Stomach (tissue), 9 donors: ENCODE data around the gene SKI. TPM values are rescaled to one million over a fixed set of nuclear protein-coding genes. Genes with fewer than 3 reads are reported as not detected.

Experiments
- DNase-seq, 2 donors: peaks; one replicate each; pipeline versions ENCODE4 v3.0.0 to v3.0.0-alpha.2; 2013 to 2019
- H3K27ac ChIP-seq, 5 donors: fragments of 200-600 bp in 4 of 5; sonication (generic) in 4 of 5; one replicate each; pipeline ENCODE4 v1.5.1; 2013 to 2019; ENCODE audit warnings: mild to moderate bottlenecking in 1 of 5, moderate library complexity in 1 of 5
- H3K27me3 ChIP-seq, 3 donors: fragments of 200-600 bp; sonication (generic); one replicate each; pipeline ENCODE4 v1.5.1; 2017 to 2019; ENCODE audit warnings: mixed run types in 1 of 3
- H3K36me3 ChIP-seq, 4 donors: fragments of 200-600 bp; sonication (generic); 1 replicate in 3 of 4; 2 replicates in 1 of 4; pipeline ENCODE4 v1.5.1; 2016 to 2019
- H3K4me1 ChIP-seq, 4 donors: fragments of 200-600 bp; sonication (generic); one replicate each; pipeline ENCODE4 v1.5.1; 2016 to 2019
- H3K4me3 ChIP-seq, 4 donors: fragments of 200-600 bp; sonication (generic) in 3 of 4; one replicate each; pipeline ENCODE4 v1.5.1; 2016 to 2019; ENCODE audit warnings: mild to moderate bottlenecking in 1 of 4
- H3K9me3 ChIP-seq, 4 donors: fragments of 200-600 bp; sonication (generic); one replicate each; pipeline ENCODE4 v1.5.1; 2016 to 2019
- CTCF ChIP-seq, 7 experiments: fragments of 450-650 bp in 4 of 7; fragments of 200-600 bp in 3 of 7; sonication (generic) in 3 of 7; IDR thresholded peaks; one replicate each; pipeline ENCODE4 v1.5.1; 2016 to 2019; ENCODE audit warnings: antibody characterized with exemption in 7 of 7, control low read depth in 2 of 7, mild to moderate bottlenecking in 1 of 7
- EP300 ChIP-seq: sonication (generic); formaldehyde crosslinking; IDR thresholded peaks from one replicate; pipeline ENCODE4 v1.6.1; 2017; ENCODE audit warnings: antibody characterized with exemption
- POLR2A ChIP-seq, 4 donors: fragments of 450-650 bp; IDR thresholded peaks; one replicate each; pipeline ENCODE4 v1.6.1; 2016; ENCODE audit warnings: antibody characterized with exemption in 4 of 4, control low read depth in 2 of 4, mild to moderate bottlenecking in 1 of 4, moderate library complexity in 1 of 4
- POLR2AphosphoS5 ChIP-seq, 3 donors: sonication (generic); formaldehyde crosslinking; IDR thresholded peaks; one replicate each; pipeline ENCODE4 v1.6.1; 2016; ENCODE audit warnings: antibody characterized with exemption in 3 of 3
- WGBS, 5 donors: extraction: QIAGEN DNeasy Blood & Tissue Kit in 3 of 5; methylation state at CpG; one replicate each; pipeline versions ENCODE4 v1.1.5 to v1.1.7; 2013 to 2018; 5-methylcytosine and 5-hydroxymethylcytosine counted together
- intact Hi-C: fragments of 100-400 bp; cut with DNase I; formaldehyde crosslinking; loops from one replicate; pipeline ENCODE4 v1.15.1; 2023; ENCODE audit warnings: low total_unique reads
- polyA plus RNA-seq, 3 donors: library from polyadenylated mRNA; stranded (reverse); fragments of 200-250 nt; gene quantifications; one replicate each; pipeline ENCODE4 v1.2.3, GENCODE V29; 2013
- total RNA-seq, 5 donors: library from RNA; depleted of rRNA; stranded (reverse); fragments of >200 nt; gene quantifications; one replicate each; pipeline versions ENCODE4 v1.1.0 to v1.2.3, GENCODE V29; 2014 to 2016
- donor health status: healthy with polysubstance abuse.
- donor health status: Bipolar disorder and iron deficiency.
- donor health status: healthy.

SKI gene
- total and polyA plus RNA-seq, 8 donors = 7.4 to 84.0 (median 21.0) TPM

DNA sequence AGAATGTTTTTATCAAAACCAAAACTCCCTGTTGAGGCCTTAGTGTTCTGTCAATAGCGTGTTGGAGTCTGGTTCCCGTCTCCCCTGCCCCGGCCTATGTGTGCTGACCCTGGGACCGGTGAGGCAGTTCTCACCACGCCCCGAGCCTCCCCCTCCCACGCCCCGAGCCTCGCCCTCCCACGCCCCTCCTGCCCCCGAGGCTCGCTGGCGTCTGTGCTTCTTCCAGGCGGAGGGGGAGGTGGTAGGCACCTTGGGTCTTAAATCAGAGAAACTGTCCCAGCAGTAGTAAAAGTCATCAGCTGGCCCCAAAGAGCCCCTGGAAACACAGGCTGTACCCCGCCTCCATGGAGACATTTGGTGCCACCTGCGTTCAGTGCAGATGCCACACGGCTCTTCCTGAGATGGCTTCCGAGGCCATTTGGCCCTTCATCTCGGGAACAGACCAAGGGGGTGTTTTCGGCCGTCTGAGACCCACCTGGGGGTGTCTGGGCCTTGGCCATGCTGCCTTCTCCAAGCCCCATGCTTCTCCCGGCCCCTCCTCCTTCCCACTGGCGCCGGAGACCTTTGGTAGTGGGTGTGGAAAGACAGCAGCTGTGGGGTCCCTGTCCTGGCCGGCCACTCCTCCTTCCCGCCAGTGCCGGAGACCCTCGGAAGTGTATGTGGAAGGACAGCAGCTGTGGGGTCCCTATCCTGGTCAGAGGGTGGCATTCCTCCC is 44.7 kb downstream of the SKI start:
- peak overlapping the region in 3 of 5 donors; percentile 0 to 75 (median 72) for H3K27ac ChIP-seq
- intact Hi-C loops = no loop called here
- WGBS, 5 donors = 57 to 73% (median 63%) methylated on average over 27 to 28 of the region's 28 CpGs
- peaks cover 91 to 100% (median 98%) of the 10 kb centered on the region in 4 donors for H3K4me1 ChIP-seq
- no peak overlapping the region for H3K4me3 ChIP-seq
- no peak for DNase-seq
- no peak for TF ChIP-seq EP300
- TF ChIP-seq POLR2AphosphoS5 (IDR thresholded peaks at IDR 0.05) = no peak
- TF ChIP-seq POLR2A (IDR thresholded peaks at IDR 0.05) = no peak
- TF ChIP-seq CTCF (IDR thresholded peaks at IDR 0.05) = no peak
- H3K9me3 ChIP-seq = no peaks in the 10 kb centered on the region
- H3K27me3 ChIP-seq = no peaks in the 10 kb centered on the region
- H3K36me3 ChIP-seq = peaks cover 0 to 5% (median under 1%) of the 10 kb centered on the region in 4 donors

DNA sequence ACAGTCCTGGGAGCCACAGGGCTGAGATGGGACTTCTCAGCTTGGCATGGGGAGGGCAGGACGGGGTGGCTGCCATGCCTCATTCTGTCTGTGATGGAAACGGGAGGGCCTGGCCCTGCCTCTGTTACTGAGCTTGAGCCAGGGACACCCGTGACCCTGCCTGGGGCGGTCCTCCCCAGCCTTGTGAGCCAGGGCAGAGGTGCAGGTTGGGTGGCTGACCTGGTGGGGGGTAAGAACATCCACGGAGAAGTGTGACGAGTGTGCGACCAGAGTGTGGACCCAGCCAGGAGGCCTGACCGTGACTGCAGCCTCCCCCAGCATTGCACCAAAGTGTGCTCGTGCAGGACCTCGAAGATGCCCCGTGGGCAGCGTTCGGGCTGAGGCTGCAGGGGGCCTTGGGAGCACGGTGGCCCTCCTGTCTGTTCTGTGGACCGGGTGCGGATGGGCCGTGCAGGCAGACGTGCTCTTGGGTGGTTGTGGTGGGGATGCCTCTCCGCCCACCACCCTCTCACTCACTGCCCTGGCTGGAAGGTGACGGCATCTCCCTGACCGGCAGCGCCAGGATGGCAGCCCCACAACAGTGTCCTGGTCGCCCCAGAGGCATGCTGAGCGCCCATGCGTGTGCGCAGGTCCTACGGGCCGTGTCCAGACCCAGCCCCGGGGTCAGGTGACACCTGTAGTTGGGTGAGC is 45.4 kb downstream of the SKI start:
- DNase-seq = no peak
- TF ChIP-seq POLR2AphosphoS5 (IDR thresholded peaks at IDR 0.05) (no peak), POLR2A (IDR thresholded peaks at IDR 0.05) (no peak), CTCF (IDR thresholded peaks at IDR 0.05) (no peak), EP300 (no peak)
- Histone ChIP-seq H3K4me3 (peak overlapping the region in 2 of 4 donors; percentile 4 to 24), H3K27ac (peak overlapping the region in 3 of 5 donors; percentile 59 to 75 (median 72)), H3K27me3 (no peaks in the 10 kb centered on the region), H3K36me3 (peaks cover 0 to 5% (median 2%) of the 10 kb centered on the region in 4 donors), H3K4me1 (peaks cover 91 to 100% (median 98%) of the 10 kb centered on the region in 4 donors), H3K9me3 (no peaks in the 10 kb centered on the region)
- intact Hi-C loops = no loop called here
- WGBS, 5 donors = 73 to 88% (median 84%) methylated on average over 14 to 29 of the region's 29 CpGs

- Histone ChIP-seq H3K4me3 (peak overlapping the region in 2 of 4 donors; percentile 4 to 24), H3K9me3 (no peaks in the 10 kb centered on the region), H3K4me1 (peaks cover 90 to 100% (median 99%) of the 10 kb centered on the region in 4 donors), H3K27me3 (no peaks in the 10 kb centered on the region), H3K27ac (peak overlapping the region in 4 of 5 donors; percentile 59 to 75 (median 68)), H3K36me3 (peaks cover 0 to 5% (median 2%) of the 10 kb centered on the region in 4 donors)
- TF ChIP-seq POLR2A (IDR thresholded peaks at IDR 0.05) (no peak), EP300 (no peak), CTCF (IDR thresholded peaks at IDR 0.05) (no peak), POLR2AphosphoS5 (IDR thresholded peaks at IDR 0.05) (no peak)
- 47 to 76% (median 71%) methylated on average over 14 to 24 of the region's 24 CpGs for WGBS, 5 donors
- DNase-seq = no peak
- intact Hi-C loops = no loop called here
Measured at GRCh38 chr1:2274231-2274928, 46.3 kb downstream of the SKI start.

DNA sequence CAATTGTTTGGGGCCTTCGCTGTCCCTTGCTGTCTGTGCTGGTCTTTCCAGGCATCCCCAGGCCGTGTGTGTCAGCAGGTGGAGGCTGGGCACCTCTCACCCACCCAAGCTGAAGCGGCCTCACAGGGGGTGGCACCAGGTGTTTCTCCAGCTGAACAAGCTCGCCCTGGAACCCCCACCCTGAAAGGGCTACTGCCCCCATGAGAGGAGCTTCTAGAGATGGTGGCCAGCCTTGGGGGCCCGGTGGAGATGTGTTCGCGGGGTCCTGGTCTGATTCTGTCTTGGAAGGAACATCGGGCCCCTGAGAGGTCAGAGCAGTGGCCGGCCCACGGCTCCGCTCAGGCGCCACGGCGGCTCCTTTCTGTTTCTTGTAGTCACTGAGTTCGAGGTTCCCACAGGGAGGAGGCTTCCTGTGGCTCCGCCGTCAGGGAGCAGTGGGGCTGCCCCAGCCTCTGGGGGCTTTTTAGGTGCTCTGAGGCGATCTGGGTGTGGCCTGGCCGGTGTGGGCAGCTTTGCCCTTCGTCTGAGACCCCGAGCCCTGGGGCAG is 46.9 kb downstream of the SKI start:
- Histone ChIP-seq H3K36me3 (peaks cover 0 to 5% (median 2%) of the 10 kb centered on the region in 4 donors), H3K9me3 (no peaks in the 10 kb centered on the region), H3K27me3 (no peaks in the 10 kb centered on the region), H3K4me1 (peaks cover 94 to 100% (median 99%) of the 10 kb centered on the region in 4 donors), H3K27ac (peak overlapping the region; percentile 34 to 75 (median 63)), H3K4me3 (no peak overlapping the region)
- 67 to 80% (median 76%) methylated on average over 9 to 21 of the region's 21 CpGs for WGBS, 5 donors
- no peak for TF ChIP-seq POLR2A (IDR thresholded peaks at IDR 0.05)
- TF ChIP-seq EP300 = no peak
- TF ChIP-seq CTCF (IDR thresholded peaks at IDR 0.05) = no peak
- TF ChIP-seq POLR2AphosphoS5 (IDR thresholded peaks at IDR 0.05) = no peak
- intact Hi-C loops = no loop called here
- DNase-seq = no peak
